ENCODE measurements around the gene TRIM74. TPM values are rescaled to one million over a fixed set of nuclear protein-coding genes. Genes with fewer than 3 reads are reported as not detected.

Gene TRIM74
- total and polyA plus RNA-seq, 2 of the 8 experiments (the other 6 are each of a cell fraction or from before 2014, with no cell fraction given), result 0.52 TPM; not detected in 1

DNA sequence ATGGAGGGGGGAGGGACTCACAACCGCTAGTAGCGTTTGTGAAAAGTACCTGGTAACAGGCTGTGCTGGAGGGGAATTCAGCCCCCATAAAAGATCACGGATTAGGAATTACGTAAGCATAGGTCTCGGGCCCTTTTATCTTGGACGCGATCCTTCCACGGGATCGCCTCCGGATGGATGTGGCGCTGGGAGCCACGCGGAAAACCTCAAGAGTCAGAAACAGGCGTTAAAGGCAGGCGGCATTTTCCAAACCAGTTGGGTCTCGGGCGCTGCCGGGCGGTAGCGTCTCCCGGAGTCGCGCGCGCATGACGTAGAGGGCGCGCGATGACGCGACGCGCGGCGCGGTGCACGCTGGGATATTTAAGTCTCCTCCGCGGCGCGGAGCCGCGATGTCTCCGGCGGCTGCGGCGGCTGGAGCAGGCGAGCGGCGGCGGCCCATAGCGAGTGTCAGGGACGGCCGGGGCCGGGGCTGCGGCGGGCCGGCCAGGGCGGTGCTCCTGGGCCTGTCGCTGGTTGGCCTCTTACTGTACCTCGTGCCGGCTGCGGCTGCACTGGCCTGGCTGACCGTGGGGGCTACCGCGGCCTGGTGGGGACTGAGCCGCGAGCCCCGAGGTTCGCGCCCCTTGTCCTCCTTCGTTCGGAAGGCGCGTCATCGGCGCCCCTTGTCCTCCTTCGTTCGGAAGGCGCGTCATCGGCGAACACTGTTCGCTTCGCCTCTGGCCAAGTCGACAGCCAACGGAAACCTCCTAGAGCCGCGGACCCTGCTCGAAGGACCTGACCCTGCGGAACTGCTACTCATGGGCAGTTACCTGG lies 44.3 kb downstream of the TRIM74 start, which contains the start of gene POM121 (continued):
- TF ChIP-seq HDAC6 (IDR thresholded peaks at IDR 0.05; ENCODE audit: low read depth, low read length) (no peak), RBBP5 (IDR thresholded peaks at IDR 0.05; ENCODE audit: borderline replicate concordance, low read depth, low read length) (peak; percentile 74; the same call in 1 of the 2 replicates), NRF1 (IDR thresholded peaks at IDR 0.05; ENCODE audit: low read depth, low read length) (no peak), CHD2 (IDR thresholded peaks at IDR 0.05; ENCODE audit: low read length) (peak; percentile 52; the same call in 1 of the 2 replicates), EP300 (IDR thresholded peaks at IDR 0.05; ENCODE audit: borderline replicate concordance in 1 of 2, low read depth in 2 of 2, low read length in 2 of 2) (peak in 1 of 2 experiments; percentile 52; a peak in 1 of 3 replicates), SP4 (IDR thresholded peaks at IDR 0.05; ENCODE audit: low read length) (peak; percentile 31; the same call in 1 of the 2 replicates), POLR2A (IDR thresholded peaks at IDR 0.05; ENCODE audit: control extremely low read depth in 1 of 2, low read depth in 2 of 2, low read length in 2 of 2) (peak; percentile 92 to 94), CREB1 (IDR thresholded peaks at IDR 0.05) (peak; percentile 97), KDM5A (IDR thresholded peaks at IDR 0.05; ENCODE audit: low read length) (peak; percentile 91; the same call in 1 of the 2 replicates)
